Tibial artery (tissue), 4 donors: ENCODE results near the gene PCARE.

Experiments
- DNase-seq, 2 donors: peaks; one replicate each; pipeline ENCODE4 v3.0.0-alpha.2; 2019
- H3K27ac ChIP-seq, 2 donors: fragments of 200-600 bp; sonication (generic) in 1 of 2; 1 replicate in 1 of 2; 2 replicates in 1 of 2; pipeline ENCODE4 v1.5.1; 2018 to 2019; ENCODE audit warnings: mild to moderate bottlenecking in 1 of 2
- H3K27me3 ChIP-seq, 2 donors: fragments of 200-600 bp; sonication (generic) in 1 of 2; one replicate each; pipeline versions ENCODE4 v1.5.1 to v1.6.0; 2016 to 2019
- H3K36me3 ChIP-seq, 3 donors: fragments of 200-600 bp; sonication (generic) in 2 of 3; one replicate each; pipeline ENCODE4 v1.5.1; 2016 to 2019; ENCODE audit warnings: mild to moderate bottlenecking in 2 of 3
- H3K4me1 ChIP-seq, 4 donors: fragments of 200-600 bp; sonication (generic) in 2 of 4; 1 replicate in 3 of 4; 2 replicates in 1 of 4; pipeline ENCODE4 v1.5.1; 2016 to 2019
- H3K4me3 ChIP-seq, 2 donors: fragments of 200-600 bp; sonication (generic) in 1 of 2; 1 replicate in 1 of 2; 2 replicates in 1 of 2; pipeline ENCODE4 v1.5.1; 2018 to 2019; ENCODE audit warnings: mild to moderate bottlenecking in 2 of 2
- H3K9me3 ChIP-seq, 3 donors: fragments of 200-600 bp; sonication (generic) in 1 of 3; one replicate each; pipeline ENCODE4 v1.5.1; 2016 to 2019
- intact Hi-C: fragments of 100-400 bp; cut with DNase I; formaldehyde crosslinking; loops from one replicate; pipeline ENCODE4 v1.15.0; 2023; ENCODE audit warnings: low total_unique reads
- TF ChIP-seq, protein P1 (sequence below), 2 experiments: fragments of 200-600 bp in 1 of 2; fragments of 450-650 bp in 1 of 2; IDR thresholded peaks; one replicate each; pipeline ENCODE4 v1.5.1; 2017 to 2019; ENCODE audit warnings: antibody characterized with exemption in 2 of 2, mild to moderate bottlenecking in 1 of 2, moderate library complexity in 1 of 2

PCARE gene

DNA sequence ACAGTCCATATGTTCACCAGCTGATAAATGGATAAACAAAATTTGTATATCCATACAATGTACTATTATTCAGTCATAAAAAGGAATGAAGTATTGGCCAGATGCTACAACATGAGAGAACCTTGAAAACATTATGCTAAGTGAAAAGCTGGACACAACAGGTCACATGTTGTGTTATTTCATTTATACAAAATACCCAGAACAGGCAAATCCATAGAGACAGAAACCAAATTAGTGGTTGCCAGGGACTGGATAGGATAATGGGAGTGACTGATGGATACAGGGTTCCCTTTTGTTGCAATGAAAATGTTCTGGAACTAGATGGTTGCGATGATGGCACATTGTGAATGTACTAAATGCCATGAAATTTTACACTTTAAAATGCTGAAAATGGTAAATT lies 10.2 kb upstream of the PCARE start:
- Histone ChIP-seq H3K4me1 (no peaks in the 10 kb centered on the region), H3K36me3 (no peaks in the 10 kb centered on the region), H3K4me3 (no peak overlapping the region), H3K27me3 (no peaks in the 10 kb centered on the region), H3K27ac (no peak overlapping the region), H3K9me3 (peaks cover 0 to 11% (median 11%) of the 10 kb centered on the region in 3 donors)
- intact Hi-C loops: no loop called here
- TF ChIP-seq, protein P1, sequence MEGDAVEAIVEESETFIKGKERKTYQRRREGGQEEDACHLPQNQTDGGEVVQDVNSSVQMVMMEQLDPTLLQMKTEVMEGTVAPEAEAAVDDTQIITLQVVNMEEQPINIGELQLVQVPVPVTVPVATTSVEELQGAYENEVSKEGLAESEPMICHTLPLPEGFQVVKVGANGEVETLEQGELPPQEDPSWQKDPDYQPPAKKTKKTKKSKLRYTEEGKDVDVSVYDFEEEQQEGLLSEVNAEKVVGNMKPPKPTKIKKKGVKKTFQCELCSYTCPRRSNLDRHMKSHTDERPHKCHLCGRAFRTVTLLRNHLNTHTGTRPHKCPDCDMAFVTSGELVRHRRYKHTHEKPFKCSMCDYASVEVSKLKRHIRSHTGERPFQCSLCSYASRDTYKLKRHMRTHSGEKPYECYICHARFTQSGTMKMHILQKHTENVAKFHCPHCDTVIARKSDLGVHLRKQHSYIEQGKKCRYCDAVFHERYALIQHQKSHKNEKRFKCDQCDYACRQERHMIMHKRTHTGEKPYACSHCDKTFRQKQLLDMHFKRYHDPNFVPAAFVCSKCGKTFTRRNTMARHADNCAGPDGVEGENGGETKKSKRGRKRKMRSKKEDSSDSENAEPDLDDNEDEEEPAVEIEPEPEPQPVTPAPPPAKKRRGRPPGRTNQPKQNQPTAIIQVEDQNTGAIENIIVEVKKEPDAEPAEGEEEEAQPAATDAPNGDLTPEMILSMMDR (IDR thresholded peaks at IDR 0.05): no peak
- no peak for DNase-seq

GRCh38 chr2:29082804-29083495 lies 8.6 kb upstream of the PCARE start:
- Histone ChIP-seq H3K36me3 (no peaks in the 10 kb centered on the region), H3K9me3 (peaks cover 0 to 11% (median 11%) of the 10 kb centered on the region in 3 donors), H3K27ac (no peak overlapping the region), H3K27me3 (no peaks in the 10 kb centered on the region), H3K4me1 (no peaks in the 10 kb centered on the region), H3K4me3 (no peak overlapping the region)
- TF ChIP-seq, protein P1 (IDR thresholded peaks at IDR 0.05): no peak
- intact Hi-C loops: no loop called here
- no peak for DNase-seq

- DNase-seq: no peak
- no peaks in the 10 kb centered on the region for H3K36me3 ChIP-seq
- no peaks in the 10 kb centered on the region for H3K4me1 ChIP-seq
- no peak overlapping the region for H3K4me3 ChIP-seq
- intact Hi-C loops: no loop called here
- H3K27me3 ChIP-seq: no peaks in the 10 kb centered on the region
- no peak overlapping the region for H3K27ac ChIP-seq
- H3K9me3 ChIP-seq: peaks cover 0 to 11% (median 11%) of the 10 kb centered on the region in 3 donors
- TF ChIP-seq, protein P1 (IDR thresholded peaks at IDR 0.05): no peak
Observed at GRCh38 chr2:29080886-29081743, 6.8 kb upstream of the PCARE start.

- H3K36me3 ChIP-seq: no peaks in the 10 kb centered on the region
- no peak overlapping the region for H3K4me3 ChIP-seq
- intact Hi-C loops: no loop called here
Observed at GRCh38 chr2:29079887-29080286, 5.6 kb upstream of the PCARE start.

DNA sequence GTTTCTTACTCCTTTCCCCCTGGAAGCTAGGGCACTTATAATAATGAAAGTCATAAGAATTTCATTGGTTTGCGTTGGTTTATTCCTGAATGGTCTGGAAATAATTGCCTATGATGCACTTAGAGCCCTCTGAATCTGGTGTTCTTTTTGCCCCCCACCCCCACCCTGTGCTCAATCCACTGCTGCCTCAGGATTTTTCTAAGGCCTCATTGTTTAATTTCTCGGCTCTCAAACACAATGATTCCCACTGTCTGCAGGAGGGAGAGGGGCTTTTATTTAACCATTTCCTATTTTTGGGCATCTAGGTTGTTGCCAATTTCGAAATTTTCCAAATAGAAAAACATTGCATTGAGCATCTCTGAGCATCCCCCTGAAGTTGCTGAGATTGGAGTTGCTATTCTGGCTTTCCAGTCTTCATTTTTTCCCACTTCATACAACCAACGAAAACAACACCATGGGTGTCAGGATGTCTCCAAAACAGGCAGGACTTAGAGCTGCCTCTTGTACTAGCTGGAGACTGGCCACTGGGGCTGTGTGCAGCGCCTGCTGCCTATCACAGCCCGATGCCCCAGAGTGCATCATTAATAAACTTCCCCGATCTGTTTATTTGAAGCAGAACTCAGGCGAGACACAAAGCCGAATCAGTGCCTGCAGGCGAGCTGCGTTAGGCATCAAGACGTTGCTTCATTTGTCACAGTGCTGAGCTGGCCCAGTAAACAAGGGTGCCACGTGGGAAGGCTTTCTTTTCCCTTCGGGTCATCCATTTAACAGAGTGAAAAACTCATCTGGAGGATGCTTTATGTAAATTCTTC lies 1.8 kb upstream of the PCARE start:
- TF ChIP-seq, protein P1 (IDR thresholded peaks at IDR 0.05): no peak
- Histone ChIP-seq H3K27ac (no peak overlapping the region), H3K27me3 (no peaks in the 10 kb centered on the region), H3K36me3 (no peaks in the 10 kb centered on the region), H3K9me3 (peaks cover 0 to 11% (median 10%) of the 10 kb centered on the region in 3 donors), H3K4me3 (no peak overlapping the region), H3K4me1 (no peaks in the 10 kb centered on the region)
- intact Hi-C loops: no loop called here
- DNase-seq: no peak

More at GRCh38 chr2:29079887-29080286, 5.6 kb upstream of the PCARE start:
- Histone ChIP-seq H3K27ac (no peak overlapping the region), H3K4me1 (no peaks in the 10 kb centered on the region), H3K27me3 (no peaks in the 10 kb centered on the region), H3K9me3 (peaks cover 0 to 11% (median 11%) of the 10 kb centered on the region in 3 donors)
- DNase-seq: no peak
- TF ChIP-seq, protein P1 (IDR thresholded peaks at IDR 0.05): no peak
